HepG2 (cell line): ENCODE data around the gene GPS1. TPM values are rescaled to one million over a fixed set of nuclear protein-coding genes. Genes with fewer than 3 reads are reported as not detected.
A peak's percentile ranks its signal among the peaks of the same experiment; 100 is the strongest.

Experiments
- MLXIP ChIP-seq: sonication (generic); formaldehyde crosslinking; IDR thresholded peaks from 2 replicates; pipeline ENCODE4 v1.9.0; 2021; ENCODE audit warnings: missing genetic modification reagents, borderline replicate concordance
- NFATC3 ChIP-seq: sonication (generic); formaldehyde crosslinking; IDR thresholded peaks from 2 replicates; pipeline ENCODE4 v1.5.1; 2020; ENCODE audit warnings: mild to moderate bottlenecking, missing genetic modification reagents
- SNAI1 ChIP-seq: sonication (generic); formaldehyde crosslinking; IDR thresholded peaks from 2 replicates; pipeline ENCODE4 v1.5.0; 2020; ENCODE audit warnings: mild to moderate bottlenecking, missing genetic modification reagents, borderline replicate concordance
- ZBTB3 ChIP-seq: sonication (generic); formaldehyde crosslinking; IDR thresholded peaks from 2 replicates; pipeline ENCODE4 v1.4.0; 2020; ENCODE audit warnings: low read depth, mild to moderate bottlenecking, moderate library complexity, missing genetic modification reagents, borderline replicate concordance
- ZBTB34 ChIP-seq: sonication (generic); formaldehyde crosslinking; IDR thresholded peaks from 2 replicates; pipeline ENCODE4 v1.8.0; 2022; ENCODE audit warnings: mild to moderate bottlenecking, missing genetic modification reagents
- ZBTB4 ChIP-seq: sonication (generic); formaldehyde crosslinking; IDR thresholded peaks from 2 replicates; pipeline ENCODE4 v1.4.0; 2020; ENCODE audit warnings: missing genetic modification reagents, mild to moderate bottlenecking, borderline replicate concordance
- ZNF318 ChIP-seq: sonication (generic); formaldehyde crosslinking; IDR thresholded peaks from 2 replicates; pipeline ENCODE4 v1.4.0; 2020; ENCODE audit warnings: mild to moderate bottlenecking, missing genetic modification reagents
- ZNF660 ChIP-seq: sonication (generic); formaldehyde crosslinking; IDR thresholded peaks from 2 replicates; pipeline ENCODE4 v1.5.1; 2020; ENCODE audit warnings: mild to moderate bottlenecking, low read depth, missing genetic modification reagents, borderline replicate concordance
- ZNF737 ChIP-seq: sonication (generic); formaldehyde crosslinking; IDR thresholded peaks from 2 replicates; pipeline ENCODE4 v1.5.0; 2020; ENCODE audit warnings: missing genetic modification reagents, mild to moderate bottlenecking, borderline replicate concordance
- ZSCAN12 ChIP-seq: sonication (generic); formaldehyde crosslinking; IDR thresholded peaks from 2 replicates; pipeline ENCODE4 v1.9.0; 2021; ENCODE audit warnings: mild to moderate bottlenecking, missing genetic modification reagents
- polyA plus RNA-seq, 8 experiments: library from polyadenylated mRNA; depleted of rRNA in 3 of 8; stranded (reverse) in 7 of 8; unstranded in 1 of 8; fragments of >200 nt; fragmentation: Illumina TruSeq in 4 of 8; extraction: Trizol in 4 of 8; gene quantifications; 2 replicates each; pipeline versions ENCODE4 v1.2.1 to v1.2.3, GENCODE V29; 2011 to 2016; ENCODE audit warnings: low read depth in 4 of 8, missing spikeins in 1 of 8, mixed read lengths in 1 of 8; ENCODE audit not compliant: insufficient read depth in 1 of 8
- total RNA-seq, 5 experiments: library from RNA; depleted of rRNA; stranded (reverse); fragments of >200 nt; fragmentation: Illumina TruSeq; extraction: Trizol; gene quantifications; 2 replicates each; pipeline ENCODE4 v1.2.3, GENCODE V29; 2016; ENCODE audit warnings: low read depth in 1 of 5

The GPS1 gene
- total and polyA plus RNA-seq, 2 of the 13 experiments (the other 11 are each of a cell fraction or from before 2014, with no cell fraction given) = 124 to 128 TPM

GRCh38 chr17:82018989-82019689, 32.6 kb upstream of the GPS1 start (continued):
- peak; percentile 25; the same call in 1 of the 2 replicates for TF ChIP-seq ZNF318 (CRISPR knock-in tag)
- TF ChIP-seq ZNF737 (CRISPR knock-in tag) = no peak
- TF ChIP-seq NFATC3 (CRISPR knock-in tag) = 0 out of 2 replicates have a peak, but pooled peaks have one; percentile 70
- no peak for TF ChIP-seq ZBTB34 (CRISPR knock-in tag)
- no peak for TF ChIP-seq ZBTB3 (CRISPR knock-in tag)
- TF ChIP-seq SNAI1 (CRISPR knock-in tag) = no peak
- no peak for TF ChIP-seq MLXIP (CRISPR knock-in tag)
- 0 out of 2 replicates have a peak, but pooled peaks have one; percentile 27 for TF ChIP-seq ZNF660
- peak; percentile 55 for TF ChIP-seq ZBTB4 (CRISPR knock-in tag)
- TF ChIP-seq ZSCAN12 (CRISPR knock-in tag) = no peak
